HCT116 (cell line): ENCODE measurements around the gene SAPCD2. TPM values are rescaled to one million over a fixed set of nuclear protein-coding genes. Genes with fewer than 3 reads are reported as not detected.
A peak's percentile ranks its signal among the peaks of the same experiment; 100 is the strongest.

Experiments
- ATAC-seq: fragments of 200-7000 bp; cut with Tn5 transposase; 2 replicates; pipeline ENCODE4 v1.9.1; 2020; ENCODE audit warnings: mild to moderate bottlenecking, moderate library complexity
- BruUV-seq: library from RNA; stranded (reverse); fragments of 400-500 nt; replicated peaks from 2 replicates; lab custom pipeline; 2021; lab: Mats Ljungman, UMichigan
- CTCF ChIA-PET: fragments of 300-600 bp; sonication (Branson Sonifier 250); formaldehyde crosslinking; loops from one replicate; lab custom pipeline; 2021; ENCODE audit warnings: antibody characterized with exemption; lab: Charles Lee
- POLR2A ChIA-PET: fragments of 300-600, 350-600 bp; sonication (Branson Sonifier 250); formaldehyde crosslinking; loops from one replicate; lab custom pipeline; 2021; ENCODE audit warnings: antibody characterized with exemption; lab: Charles Lee
- RAD21 ChIA-PET, 2 experiments: fragments of 300-600 bp; sonication (Branson Sonifier 250); formaldehyde crosslinking; loops; one replicate each; lab custom pipeline; 2023; ENCODE audit warnings: low total read pairs in 2 of 2; ENCODE audit not compliant: uncharacterized antibody in 2 of 2, unreplicated experiment in 2 of 2, low non-redundant PET in 1 of 2; lab: Charles Lee
- DNase-seq: peaks from one replicate; pipeline ENCODE4 v3.0.0-alpha.2; 2010; ENCODE audit warnings: low read depth, low spot score
- H2AFZ ChIP-seq: fragments of 200-600 bp; shearing (Covaris generic), sonication (generic); 2 replicates; pipeline ENCODE4 v1.6.1; 2017; ENCODE audit warnings: low read depth, mixed run types, mixed read lengths, antibody characterized with exemption, low read length; ENCODE audit not compliant: poor library complexity, severe bottlenecking
- H3K27ac ChIP-seq: 2 replicates; pipeline ENCODE4 v1.5.1; 2012; ENCODE audit warnings: low read depth, low read length
- H3K27me3 ChIP-seq: fragments of 200-600 bp; sonication (generic); 2 replicates; pipeline ENCODE4 v1.6.1; 2016; ENCODE audit warnings: mixed run types, low read length, mixed read lengths; ENCODE audit not compliant: insufficient read depth
- H3K36me3 ChIP-seq, 2 experiments: fragments of 200-500 bp in 1 of 2; fragments of 200-600 bp in 1 of 2; sonication (Bioruptor generic) in 1 of 2; sonication (generic) in 1 of 2; 2 replicates each; pipeline versions ENCODE4 v1.5.1 to v1.6.1; 2014 to 2016; ENCODE audit warnings: low read length in 2 of 2, inconsistent platforms in 1 of 2, mixed read lengths in 1 of 2, mixed run types in 1 of 2; ENCODE audit not compliant: insufficient read depth in 2 of 2, control insufficient read depth in 1 of 2
- H3K4me1 ChIP-seq, 2 experiments: fragments of 200-600 bp in 1 of 2; sonication (generic) in 1 of 2; 2 replicates each; pipeline versions ENCODE4 v1.5.1 to v1.6.1; 2012 to 2017; ENCODE audit warnings: low read length in 2 of 2, inconsistent platforms in 1 of 2, mild to moderate bottlenecking in 1 of 2, mixed read lengths in 1 of 2, mixed run types in 1 of 2, moderate library complexity in 1 of 2; ENCODE audit not compliant: insufficient read depth in 2 of 2, control insufficient read depth in 1 of 2
- H3K4me2 ChIP-seq: fragments of 200-600 bp; sonication (generic); 2 replicates; pipeline ENCODE4 v1.6.1; 2017; ENCODE audit warnings: mixed run types, low read length, mixed read lengths
- H3K4me3 ChIP-seq, 2 experiments: fragments of 200-600 bp in 1 of 2; sonication (generic) in 1 of 2; replicated peaks in 1 of 2; 2 replicates each; pipeline ENCODE4 v1.5.1; 2011 to 2016; ENCODE audit warnings: low read length in 2 of 2, control low read depth in 1 of 2, low read depth in 1 of 2, mild to moderate bottlenecking in 1 of 2, mixed read lengths in 1 of 2, mixed run types in 1 of 2
- H3K79me2 ChIP-seq: fragments of 200-600 bp; sonication (generic); 2 replicates; pipeline ENCODE4 v1.6.1; 2017; ENCODE audit warnings: mild to moderate bottlenecking, mixed run types, low read length, moderate library complexity, mixed read lengths; ENCODE audit not compliant: insufficient read depth
- H3K9ac ChIP-seq: fragments of 200-600 bp; sonication (generic); 2 replicates; pipeline ENCODE4 v1.6.1; 2016; ENCODE audit warnings: low read length, mixed read lengths
- H3K9me2 ChIP-seq: fragments of 200-600 bp; sonication (generic), shearing (Covaris generic); 2 replicates; pipeline ENCODE4 v1.6.1; 2017; ENCODE audit warnings: mixed run types, mild to moderate bottlenecking, moderate library complexity; ENCODE audit not compliant: insufficient read depth
- H3K9me3 ChIP-seq, 2 experiments: fragments of 200-500 bp in 1 of 2; fragments of 200-600 bp in 1 of 2; sonication (Bioruptor generic) in 1 of 2; sonication (generic) in 1 of 2; 2 replicates each; pipeline ENCODE4 v1.6.1; 2014 to 2017; ENCODE audit warnings: low read length in 2 of 2, mixed read lengths in 2 of 2, inconsistent platforms in 1 of 2, low read depth in 1 of 2, mild to moderate bottlenecking in 1 of 2, mixed run types in 1 of 2, moderate library complexity in 1 of 2; ENCODE audit not compliant: control insufficient read depth in 1 of 2, insufficient read depth in 1 of 2
- H4K20me1 ChIP-seq: fragments of 200-600 bp; sonication (generic), shearing (Covaris generic); 2 replicates; pipeline ENCODE4 v1.6.1; 2017; ENCODE audit warnings: mixed run types, mild to moderate bottlenecking, moderate library complexity; ENCODE audit not compliant: insufficient read depth
- CBX3 ChIP-seq: IDR thresholded peaks from 2 replicates; pipeline ENCODE4 v1.6.1; 2012; ENCODE audit warnings: low read depth
- CEBPB ChIP-seq: IDR thresholded peaks from 2 replicates; pipeline ENCODE4 v1.6.1; 2012; ENCODE audit warnings: low read depth
- ELF1 ChIP-seq: IDR thresholded peaks from 2 replicates; pipeline ENCODE4 v1.6.1; 2012; ENCODE audit warnings: low read depth, borderline replicate concordance
- EZH2 ChIP-seq: fragments of 200-600 bp; sonication (generic); IDR thresholded peaks from 2 replicates; pipeline ENCODE4 v1.6.1; 2017; ENCODE audit warnings: antibody characterized with exemption, mixed run types
- FOSL1 ChIP-seq: IDR thresholded peaks from 2 replicates; pipeline ENCODE4 v1.6.1; 2012; ENCODE audit warnings: low read depth
- JUND ChIP-seq: IDR thresholded peaks from 2 replicates; pipeline ENCODE4 v1.6.1; 2012
- POLR2A ChIP-seq: IDR thresholded peaks from 2 replicates; pipeline ENCODE4 v1.7.0; 2011; ENCODE audit warnings: borderline replicate concordance; ENCODE audit not compliant: insufficient read depth, insufficient read length; ENCODE audit errors: extremely low read depth
- POLR2AphosphoS5 ChIP-seq: IDR thresholded peaks from 2 replicates; pipeline ENCODE4 v1.6.1; 2011; ENCODE audit warnings: mild to moderate bottlenecking, low read depth, low read length, moderate library complexity
- SRF ChIP-seq: IDR thresholded peaks from 2 replicates; pipeline ENCODE4 v1.6.1; 2012; ENCODE audit warnings: low read depth
- TCF7L2 ChIP-seq: IDR thresholded peaks from 2 replicates; pipeline ENCODE4 v1.7.0; 2011; ENCODE audit warnings: borderline replicate concordance, inconsistent platforms; ENCODE audit not compliant: insufficient read depth, insufficient read length; ENCODE audit errors: extremely low read depth
- intact Hi-C: fragments of 100-400 bp; cut with micrococcal nuclease; formaldehyde crosslinking; loops from 2 replicates; pipeline ENCODE4 v1.10.0; 2022
- total RNA-seq: library from RNA; stranded (reverse); gene quantifications from one replicate; pipeline ENCODE4 v1.2.1, GENCODE V29; 2021; ENCODE audit not compliant: unreplicated experiment
- TF ChIP-seq, protein P1 (sequence below): IDR thresholded peaks from 2 replicates; pipeline ENCODE4 v1.6.1; 2012
- TF ChIP-seq, protein P2 (sequence below): IDR thresholded peaks from 2 replicates; pipeline ENCODE4 v1.6.1; 2011; ENCODE audit warnings: mild to moderate bottlenecking, low read length, moderate library complexity; ENCODE audit not compliant: insufficient replicate concordance; ENCODE audit errors: extremely low read depth
- TF ChIP-seq, protein P3 (sequence below), 3 experiments: fragments of 200-600 bp in 1 of 3; sonication (generic) in 1 of 3; IDR thresholded peaks in 2 of 3; conservative IDR thresholded peaks in 1 of 3; 2 replicates each; pipeline ENCODE4 v1.5.1; 2012 to 2017; ENCODE audit warnings: low read depth in 2 of 3, low read length in 2 of 3, antibody characterized with exemption in 1 of 3, borderline replicate concordance in 1 of 3, control low read depth in 1 of 3, mild to moderate bottlenecking in 1 of 3, mixed read lengths in 1 of 3, mixed run types in 1 of 3, moderate library complexity in 1 of 3; ENCODE audit not compliant: insufficient read depth in 1 of 3

Gene SAPCD2
- total RNA-seq, 1 experiment from 2014 or later = 71.7 TPM

DNA sequence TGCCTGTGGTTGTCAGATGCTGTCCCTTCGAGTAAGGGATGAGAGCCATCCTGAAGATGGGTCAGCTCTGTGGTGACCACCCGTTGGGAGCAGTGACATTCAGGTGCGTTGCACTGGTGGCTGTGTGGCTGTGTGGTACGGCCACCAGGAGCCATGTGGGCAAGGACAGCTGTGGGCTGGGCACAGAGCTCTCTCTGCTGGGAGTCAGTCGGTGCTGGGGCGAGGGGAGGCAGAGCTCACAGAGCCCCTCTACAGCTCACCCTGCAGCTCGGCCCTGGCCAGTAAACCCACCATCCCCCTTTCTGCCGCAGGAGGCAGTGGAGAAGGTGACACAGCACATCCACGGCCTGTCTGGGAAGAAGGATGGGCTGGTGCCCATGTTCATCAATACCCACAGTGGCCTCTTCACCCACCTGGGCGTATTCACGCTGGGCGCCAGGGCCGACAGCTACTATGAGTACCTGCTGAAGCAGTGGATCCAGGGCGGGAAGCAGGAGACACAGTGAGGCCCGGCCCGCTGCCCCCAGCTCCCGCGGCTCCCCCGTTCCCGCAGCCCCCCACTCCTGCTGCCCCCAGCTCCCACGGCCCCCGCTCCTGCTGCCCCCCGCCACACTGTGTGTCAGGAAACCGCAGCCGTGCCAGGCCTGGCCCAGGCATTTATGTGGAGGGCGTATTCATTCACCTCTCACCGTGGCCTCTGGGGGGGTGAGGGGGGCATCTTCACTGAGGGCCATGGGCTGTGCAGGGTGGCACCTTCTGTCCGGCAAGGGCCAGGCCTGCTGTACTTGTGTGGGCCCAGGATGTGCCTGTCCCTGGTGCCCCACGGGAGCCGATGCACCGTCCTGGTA, 35.7 kb upstream of the SAPCD2 start:
- H3K27ac ChIP-seq = peak overlapping the region; percentile 18; the same call in 1 of the 2 replicates
- H3K4me1 ChIP-seq = no peaks in the 10 kb centered on the region
- no peak for ATAC-seq
- no peak overlapping the region for H2AFZ ChIP-seq
- RAD21 ChIA-PET = no interaction called here
- H3K9me2 ChIP-seq = no peaks in the 10 kb centered on the region
- peaks cover 11 to 60% of the 10 kb centered on the region in 2 experiments for H3K36me3 ChIP-seq
- no peak overlapping the region for H3K4me2 ChIP-seq
- H3K79me2 ChIP-seq = no peaks in the 10 kb centered on the region
- no peaks in the 10 kb centered on the region for H4K20me1 ChIP-seq
- intact Hi-C loops = no loop called here
- POLR2A ChIA-PET = no interaction called here
- H3K9ac ChIP-seq = no peak overlapping the region
- no TSS peak for BruUV-seq
- TF ChIP-seq FOSL1 (no peak), ELF1 (no peak), CBX3 (no peak), TCF7L2 (no peak), POLR2A (no peak), SRF (no peak), POLR2AphosphoS5 (no peak), JUND (no peak), CEBPB (no peak), EZH2 (no peak)
- TF ChIP-seq, protein P1, sequence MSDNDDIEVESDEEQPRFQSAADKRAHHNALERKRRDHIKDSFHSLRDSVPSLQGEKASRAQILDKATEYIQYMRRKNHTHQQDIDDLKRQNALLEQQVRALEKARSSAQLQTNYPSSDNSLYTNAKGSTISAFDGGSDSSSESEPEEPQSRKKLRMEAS = no peak
- TF ChIP-seq, protein P2, sequence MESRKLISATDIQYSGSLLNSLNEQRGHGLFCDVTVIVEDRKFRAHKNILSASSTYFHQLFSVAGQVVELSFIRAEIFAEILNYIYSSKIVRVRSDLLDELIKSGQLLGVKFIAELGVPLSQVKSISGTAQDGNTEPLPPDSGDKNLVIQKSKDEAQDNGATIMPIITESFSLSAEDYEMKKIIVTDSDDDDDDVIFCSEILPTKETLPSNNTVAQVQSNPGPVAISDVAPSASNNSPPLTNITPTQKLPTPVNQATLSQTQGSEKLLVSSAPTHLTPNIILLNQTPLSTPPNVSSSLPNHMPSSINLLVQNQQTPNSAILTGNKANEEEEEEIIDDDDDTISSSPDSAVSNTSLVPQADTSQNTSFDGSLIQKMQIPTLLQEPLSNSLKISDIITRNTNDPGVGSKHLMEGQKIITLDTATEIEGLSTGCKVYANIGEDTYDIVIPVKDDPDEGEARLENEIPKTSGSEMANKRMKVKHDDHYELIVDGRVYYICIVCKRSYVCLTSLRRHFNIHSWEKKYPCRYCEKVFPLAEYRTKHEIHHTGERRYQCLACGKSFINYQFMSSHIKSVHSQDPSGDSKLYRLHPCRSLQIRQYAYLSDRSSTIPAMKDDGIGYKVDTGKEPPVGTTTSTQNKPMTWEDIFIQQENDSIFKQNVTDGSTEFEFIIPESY = no peak
- TF ChIP-seq, protein P3, sequence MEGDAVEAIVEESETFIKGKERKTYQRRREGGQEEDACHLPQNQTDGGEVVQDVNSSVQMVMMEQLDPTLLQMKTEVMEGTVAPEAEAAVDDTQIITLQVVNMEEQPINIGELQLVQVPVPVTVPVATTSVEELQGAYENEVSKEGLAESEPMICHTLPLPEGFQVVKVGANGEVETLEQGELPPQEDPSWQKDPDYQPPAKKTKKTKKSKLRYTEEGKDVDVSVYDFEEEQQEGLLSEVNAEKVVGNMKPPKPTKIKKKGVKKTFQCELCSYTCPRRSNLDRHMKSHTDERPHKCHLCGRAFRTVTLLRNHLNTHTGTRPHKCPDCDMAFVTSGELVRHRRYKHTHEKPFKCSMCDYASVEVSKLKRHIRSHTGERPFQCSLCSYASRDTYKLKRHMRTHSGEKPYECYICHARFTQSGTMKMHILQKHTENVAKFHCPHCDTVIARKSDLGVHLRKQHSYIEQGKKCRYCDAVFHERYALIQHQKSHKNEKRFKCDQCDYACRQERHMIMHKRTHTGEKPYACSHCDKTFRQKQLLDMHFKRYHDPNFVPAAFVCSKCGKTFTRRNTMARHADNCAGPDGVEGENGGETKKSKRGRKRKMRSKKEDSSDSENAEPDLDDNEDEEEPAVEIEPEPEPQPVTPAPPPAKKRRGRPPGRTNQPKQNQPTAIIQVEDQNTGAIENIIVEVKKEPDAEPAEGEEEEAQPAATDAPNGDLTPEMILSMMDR (IDR thresholded peaks at IDR 0.05 in 2 of 3, conservative IDR thresholded peaks at IDR 0.05 in 1 of 3; ENCODE audit: borderline replicate concordance in 1 of 3, insufficient read depth in 1 of 3, low read depth in 2 of 3, low read length in 2 of 3) = no peak
- peaks cover 0 to 21% of the 10 kb centered on the region in 2 experiments; a peak in 1 of 4 replicates for H3K9me3 ChIP-seq
- H3K27me3 ChIP-seq = no peaks in the 10 kb centered on the region
- CTCF ChIA-PET = no interaction called here
- H3K4me3 ChIP-seq = no peak overlapping the region
- DNase-seq = no peak
